HUES6 (cell line): Measurements from ENCODE around the gene FAM227B.

Source experiments
- H3K27ac ChIP-seq: 2 replicates; pipeline ENCODE4 v1.7.0; 2013; ENCODE audit warnings: low read depth, mild to moderate bottlenecking, low read length, inconsistent platforms
- H3K27me3 ChIP-seq: 2 replicates; pipeline ENCODE4 v1.6.1; 2013; ENCODE audit warnings: low read length; ENCODE audit not compliant: control insufficient read depth, insufficient read depth
- H3K36me3 ChIP-seq: 2 replicates; pipeline ENCODE4 v1.6.1; 2013; ENCODE audit warnings: low read length; ENCODE audit not compliant: control insufficient read depth, insufficient read depth
- H3K4me1 ChIP-seq: 2 replicates; pipeline ENCODE4 v1.6.1; 2013; ENCODE audit warnings: low read length; ENCODE audit not compliant: control insufficient read depth, insufficient read depth
- H3K4me3 ChIP-seq: 2 replicates; pipeline ENCODE4 v1.5.1; 2013; ENCODE audit warnings: low read depth, low read length
- H3K9ac ChIP-seq: one replicate; pipeline ENCODE4 v1.6.1; 2013; ENCODE audit warnings: mild to moderate bottlenecking, low read length
- H3K9me3 ChIP-seq: 2 replicates; pipeline ENCODE4 v1.6.1; 2013; ENCODE audit warnings: low read depth, low read length; ENCODE audit not compliant: control insufficient read depth, insufficient read depth

The FAM227B gene

GRCh38 chr15:49301562-49301961, 319.1 kb downstream of the FAM227B start:
- no peak overlapping the region for H3K9ac ChIP-seq

GRCh38 chr15:49300856-49301255, 319.8 kb downstream of the FAM227B start:
- no peaks in the 10 kb centered on the region for H3K4me1 ChIP-seq
- H3K27ac ChIP-seq: no peak overlapping the region
- peaks cover 4% of the 10 kb centered on the region; the same call in 1 of the 2 replicates for H3K9me3 ChIP-seq
- 0 out of 2 replicates have a peak, but pooled peaks cover 6% of the 10 kb centered on the region for H3K36me3 ChIP-seq
- H3K4me3 ChIP-seq: no peak overlapping the region
- H3K27me3 ChIP-seq: no peaks in the 10 kb centered on the region
- H3K9ac ChIP-seq: no peak overlapping the region

More at GRCh38 chr15:49301562-49301961, 319.1 kb downstream of the FAM227B start:
- no peak overlapping the region for H3K4me3 ChIP-seq
- H3K4me1 ChIP-seq: no peaks in the 10 kb centered on the region
- no peaks in the 10 kb centered on the region for H3K27me3 ChIP-seq
- peaks cover 4% of the 10 kb centered on the region; the same call in 1 of the 2 replicates for H3K9me3 ChIP-seq
- no peak overlapping the region for H3K27ac ChIP-seq
- 0 out of 2 replicates have a peak, but pooled peaks cover 6% of the 10 kb centered on the region for H3K36me3 ChIP-seq

GRCh38 chr15:49297584-49297983, 323.0 kb downstream of the FAM227B start:
- no peaks in the 10 kb centered on the region for H3K27me3 ChIP-seq
- H3K9me3 ChIP-seq: peaks cover 4% of the 10 kb centered on the region; the same call in 1 of the 2 replicates
- no peaks in the 10 kb centered on the region; the same call in 1 of the 2 replicates for H3K36me3 ChIP-seq
- no peak overlapping the region for H3K4me3 ChIP-seq
- no peak overlapping the region for H3K27ac ChIP-seq
- H3K4me1 ChIP-seq: no peaks in the 10 kb centered on the region
- H3K9ac ChIP-seq: no peak overlapping the region

- H3K27ac ChIP-seq: no peak overlapping the region
- H3K36me3 ChIP-seq: no peaks in the 10 kb centered on the region; the same call in 1 of the 2 replicates
- no peaks in the 10 kb centered on the region for H3K27me3 ChIP-seq
- H3K4me3 ChIP-seq: no peak overlapping the region
- H3K9ac ChIP-seq: no peak overlapping the region
- H3K4me1 ChIP-seq: no peaks in the 10 kb centered on the region; the same call in 1 of the 2 replicates
- H3K9me3 ChIP-seq: peaks cover 4% of the 10 kb centered on the region; the same call in 1 of the 2 replicates
Measured at GRCh38 chr15:49296258-49296657, 324.4 kb downstream of the FAM227B start.

GRCh38 chr15:49293941-49294340, 326.7 kb downstream of the FAM227B start:
- Histone ChIP-seq H3K9ac (no peak overlapping the region), H3K27ac (no peak overlapping the region), H3K4me3 (no peak overlapping the region), H3K4me1 (no peaks in the 10 kb centered on the region; the same call in 1 of the 2 replicates), H3K9me3 (peaks cover 4% of the 10 kb centered on the region; the same call in 1 of the 2 replicates), H3K27me3 (no peaks in the 10 kb centered on the region), H3K36me3 (no peaks in the 10 kb centered on the region; the same call in 1 of the 2 replicates)

- Histone ChIP-seq H3K36me3 (no peaks in the 10 kb centered on the region; the same call in 1 of the 2 replicates), H3K4me1 (no peaks in the 10 kb centered on the region; the same call in 1 of the 2 replicates), H3K27ac (no peak overlapping the region), H3K27me3 (no peaks in the 10 kb centered on the region), H3K9ac (no peak overlapping the region), H3K4me3 (no peak overlapping the region), H3K9me3 (no peaks in the 10 kb centered on the region)
Measured at GRCh38 chr15:49290191-49290590, 330.4 kb downstream of the FAM227B start.

- no peak overlapping the region for H3K27ac ChIP-seq
Measured at GRCh38 chr15:49288391-49288790, 332.2 kb downstream of the FAM227B start.

GRCh38 chr15:49287481-49287880, 333.1 kb downstream of the FAM227B start:
- Histone ChIP-seq H3K9me3 (no peaks in the 10 kb centered on the region), H3K9ac (no peak overlapping the region), H3K4me1 (no peaks in the 10 kb centered on the region; the same call in 1 of the 2 replicates), H3K27me3 (no peaks in the 10 kb centered on the region), H3K27ac (no peak overlapping the region), H3K36me3 (peaks cover 2% of the 10 kb centered on the region; the same call in 1 of the 2 replicates), H3K4me3 (no peak overlapping the region)

More at GRCh38 chr15:49288391-49288790, 332.2 kb downstream of the FAM227B start:
- Histone ChIP-seq H3K9me3 (no peaks in the 10 kb centered on the region), H3K9ac (no peak overlapping the region), H3K4me3 (no peak overlapping the region), H3K36me3 (peaks cover 2% of the 10 kb centered on the region), H3K4me1 (no peaks in the 10 kb centered on the region; the same call in 1 of the 2 replicates), H3K27me3 (no peaks in the 10 kb centered on the region)

GRCh38 chr15:49286649-49287404, 333.8 kb downstream of the FAM227B start:
- no peak overlapping the region for H3K27ac ChIP-seq
- no peaks in the 10 kb centered on the region for H3K27me3 ChIP-seq
- no peak overlapping the region for H3K9ac ChIP-seq
- no peaks in the 10 kb centered on the region for H3K9me3 ChIP-seq
- H3K4me3 ChIP-seq: no peak overlapping the region
- H3K36me3 ChIP-seq: peaks cover 2% of the 10 kb centered on the region; the same call in 1 of the 2 replicates
- no peaks in the 10 kb centered on the region; the same call in 1 of the 2 replicates for H3K4me1 ChIP-seq

- no peaks in the 10 kb centered on the region for H3K9me3 ChIP-seq
- no peak overlapping the region for H3K9ac ChIP-seq
- H3K4me1 ChIP-seq: no peaks in the 10 kb centered on the region
- no peak overlapping the region for H3K27ac ChIP-seq
- no peak overlapping the region for H3K4me3 ChIP-seq
- H3K36me3 ChIP-seq: peaks cover 2% of the 10 kb centered on the region; the same call in 1 of the 2 replicates
- H3K27me3 ChIP-seq: no peaks in the 10 kb centered on the region
Measured at GRCh38 chr15:49282366-49282765, 338.3 kb downstream of the FAM227B start.
